Fibroblast of the aortic adventitia (primary cell): ENCODE measurements around the gene CLDN19. TPM values are rescaled to one million over a fixed set of nuclear protein-coding genes. Genes with fewer than 3 reads are reported as not detected.
"Not testable (repeated sequence)": the region's sequence is repeated elsewhere in the genome, so short reads cannot be mapped to it uniquely, and the experiment has no call there.

ENCODE experiments used
- DNase-seq: peaks from one replicate; pipeline ENCODE4 v3.0.0-alpha.2; 2010; ENCODE audit warnings: low read depth
- H3K4me3 ChIP-seq: 2 replicates; pipeline ENCODE4 v1.5.1; 2011; ENCODE audit warnings: low read depth, mild to moderate bottlenecking, control low read depth, low read length, moderate library complexity
- CTCF ChIP-seq: IDR thresholded peaks from 2 replicates; pipeline ENCODE4 v1.5.1; 2011; ENCODE audit warnings: mild to moderate bottlenecking, low read length, control low read depth, inconsistent platforms; ENCODE audit not compliant: insufficient read depth
- total RNA-seq: library from RNA; depleted of rRNA; stranded (reverse); fragments of >200 nt; gene quantifications from 2 replicates; pipeline ENCODE4 v1.2.3, GENCODE V29; 2012; ENCODE audit warnings: low replicate concordance

CLDN19 gene
- total RNA-seq, 1 donor = not detected

- TF ChIP-seq CTCF = no peak
- DNase-seq = no peak
- no peak overlapping the region for H3K4me3 ChIP-seq
Observed at GRCh38 chr1:42720868-42721267, 19.2 kb downstream of the CLDN19 start.

DNA sequence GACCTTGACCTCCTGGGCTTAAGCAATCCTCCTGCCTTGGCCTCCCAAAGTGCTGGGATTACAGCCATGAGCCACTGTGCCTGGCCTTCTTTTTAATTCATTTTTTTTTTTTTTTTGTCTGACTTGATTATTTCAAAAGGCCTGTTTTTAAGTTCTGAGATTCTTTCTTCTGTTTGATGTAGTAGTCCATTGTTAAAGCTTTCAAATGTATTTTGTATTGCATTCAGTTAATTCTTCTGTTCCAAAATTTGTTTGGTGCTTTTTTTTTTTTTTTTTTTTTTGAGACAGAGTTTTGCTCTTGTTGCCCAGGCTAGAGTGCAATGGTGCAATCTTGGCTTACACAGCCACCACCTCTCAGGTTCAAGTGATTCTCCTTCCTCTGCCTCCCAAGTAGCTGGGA lies 25.6 kb downstream of the CLDN19 start:
- not testable (repeated sequence) for DNase-seq, H3K4me3 ChIP-seq

- no peak for TF ChIP-seq CTCF
- no peak for DNase-seq
- H3K4me3 ChIP-seq = no peak overlapping the region
Observed at GRCh38 chr1:42713293-42713692, 26.7 kb downstream of the CLDN19 start.

GRCh38 chr1:42712808-42713207 lies 27.2 kb downstream of the CLDN19 start:
- DNase-seq, H3K4me3 ChIP-seq: not testable (repeated sequence)

DNA sequence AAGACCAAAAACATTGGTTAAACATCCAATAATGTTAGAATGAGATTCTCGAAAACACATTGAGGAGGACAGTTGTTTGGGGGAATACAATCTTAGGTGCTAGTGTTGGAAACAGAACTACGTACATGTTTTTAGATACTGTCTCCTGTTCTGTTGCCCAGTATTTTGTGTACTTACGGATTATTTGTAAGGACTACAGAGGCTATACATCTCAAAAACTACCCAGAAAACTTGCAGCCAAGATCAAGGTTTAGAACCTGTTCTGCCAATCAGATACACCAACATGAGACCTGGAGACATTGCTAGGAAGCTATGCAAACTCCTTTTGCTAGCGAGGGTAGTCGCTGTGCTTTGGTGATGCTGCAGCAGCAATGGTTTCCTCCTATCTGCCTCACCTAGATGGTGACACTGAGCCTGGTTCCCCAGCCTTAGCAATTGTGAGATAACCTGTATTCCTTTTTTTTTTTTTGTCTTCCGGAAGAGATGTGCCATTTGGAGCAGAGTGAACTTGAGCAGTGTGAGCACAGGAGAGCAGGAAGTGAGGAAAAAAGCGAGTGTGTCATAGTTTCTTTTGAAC lies 36.1 kb downstream of the CLDN19 start:
- DNase-seq = no peak
- no peak overlapping the region for H3K4me3 ChIP-seq
- TF ChIP-seq CTCF = no peak

DNA sequence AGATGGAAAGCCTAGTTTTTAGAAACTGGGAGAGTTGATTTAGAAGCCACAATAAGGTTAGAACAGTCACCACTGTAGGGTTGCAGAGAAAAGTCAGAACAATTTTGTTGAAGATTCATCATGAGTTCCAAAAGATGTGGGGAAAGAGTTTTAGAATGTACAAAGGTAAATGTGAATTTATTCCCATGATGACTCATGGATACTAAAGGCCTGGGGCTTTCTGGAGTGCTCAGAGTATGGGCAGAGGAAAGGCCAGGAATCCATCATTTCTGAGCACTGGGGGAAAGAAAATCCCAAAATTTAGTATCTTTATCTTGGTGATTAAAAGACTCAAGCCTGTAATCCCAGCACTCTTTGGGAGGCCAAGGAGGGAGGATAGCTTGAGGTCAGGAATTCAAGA lies 40.0 kb downstream of the CLDN19 start:
- no peak for TF ChIP-seq CTCF
- DNase-seq = no peak
- H3K4me3 ChIP-seq = no peak overlapping the region

- TF ChIP-seq CTCF = no peak
- no peak for DNase-seq
- no peak overlapping the region for H3K4me3 ChIP-seq
Observed at GRCh38 chr1:42698081-42698813, 41.8 kb downstream of the CLDN19 start.

DNA sequence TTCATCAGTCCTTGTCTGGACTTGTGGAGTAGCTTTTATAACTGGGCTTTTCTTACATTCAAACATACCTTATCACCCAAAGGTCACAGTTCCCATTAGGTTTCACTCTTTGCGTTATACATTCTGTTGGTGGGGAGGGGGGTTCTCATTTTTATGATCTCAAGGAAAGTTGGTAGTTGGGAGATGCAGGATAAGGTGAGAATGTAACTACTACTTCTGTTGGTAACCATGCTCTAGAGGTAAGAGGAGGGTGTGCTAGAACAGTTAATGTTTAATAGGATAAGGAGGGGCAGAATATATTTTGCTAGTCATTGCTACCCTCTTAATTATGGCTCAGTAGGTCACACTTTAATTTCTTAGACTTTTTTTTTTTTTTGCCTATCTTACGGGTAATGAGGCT lies 47.1 kb downstream of the CLDN19 start:
- no peak for DNase-seq
- no peak overlapping the region for H3K4me3 ChIP-seq
- no peak for TF ChIP-seq CTCF
